Osteoblast (primary cell): ENCODE measurements around the gene PRKAB2. TPM values are rescaled to one million over a fixed set of nuclear protein-coding genes. Genes with fewer than 3 reads are reported as not detected.
"Not testable (repeated sequence)": the region's sequence is repeated elsewhere in the genome, so short reads cannot be mapped to it uniquely, and the experiment has no call there.

ENCODE experiments used
- DNase-seq: peaks from one replicate; pipeline ENCODE4 v3.0.0; 2011; ENCODE audit warnings: low spot score, mixed read lengths; ENCODE audit not compliant: insufficient read length; ENCODE audit errors: missing footprints
- H2AFZ ChIP-seq: 2 replicates; pipeline ENCODE4 v1.6.0; 2011; ENCODE audit warnings: mild to moderate bottlenecking, low read length
- H3K27ac ChIP-seq: 2 replicates; pipeline ENCODE4 v1.5.1; 2011; ENCODE audit warnings: mild to moderate bottlenecking, low read depth, low read length, moderate library complexity
- H3K27me3 ChIP-seq: 2 replicates; pipeline ENCODE4 v1.6.0; 2012; ENCODE audit warnings: mild to moderate bottlenecking, control low read depth, inconsistent platforms, low read length, moderate library complexity; ENCODE audit not compliant: insufficient read depth
- H3K36me3 ChIP-seq: 2 replicates; pipeline ENCODE4 v1.5.1; 2011; ENCODE audit warnings: mild to moderate bottlenecking, low read length, control low read depth, moderate library complexity; ENCODE audit not compliant: insufficient read depth
- H3K4me1 ChIP-seq: 2 replicates; pipeline ENCODE4 v1.5.1; 2011; ENCODE audit warnings: mild to moderate bottlenecking, low read length, control low read depth, moderate library complexity; ENCODE audit not compliant: insufficient read depth
- H3K4me2 ChIP-seq: 2 replicates; pipeline ENCODE4 v1.6.0; 2011; ENCODE audit warnings: mild to moderate bottlenecking, low read length; ENCODE audit not compliant: insufficient read depth
- H3K4me3 ChIP-seq: fragments of 200-600 bp; sonication (generic); 3 replicates; pipeline ENCODE4 v1.5.1; 2012; ENCODE audit warnings: mild to moderate bottlenecking, low read length, inconsistent platforms; ENCODE audit not compliant: insufficient read depth
- H3K79me2 ChIP-seq: 2 replicates; pipeline ENCODE4 v1.6.0; 2012; ENCODE audit warnings: mild to moderate bottlenecking, low read length, control low read depth, inconsistent platforms; ENCODE audit not compliant: insufficient read depth
- H3K9me3 ChIP-seq: 2 replicates; pipeline ENCODE4 v1.5.1; 2011; ENCODE audit warnings: low read depth, low read length, control low read depth
- H4K20me1 ChIP-seq: 2 replicates; pipeline ENCODE4 v1.6.0; 2012; ENCODE audit warnings: mild to moderate bottlenecking, low read length, control low read depth; ENCODE audit not compliant: insufficient read depth
- CTCF ChIP-seq: IDR thresholded peaks from 2 replicates; pipeline ENCODE4 v1.5.1; 2011; ENCODE audit warnings: mild to moderate bottlenecking, low read depth, low read length, moderate library complexity; ENCODE audit errors: extremely low read depth
- total RNA-seq: library from RNA; depleted of rRNA; stranded (reverse); fragments of >200 nt; gene quantifications from 2 replicates; pipeline ENCODE4 v1.2.3, GENCODE V29; 2012

PRKAB2 gene
- total RNA-seq, 1 donor: 22.8 TPM

- no peaks in the 10 kb centered on the region for H3K9me3 ChIP-seq
- H2AFZ ChIP-seq: no peak overlapping the region
- H3K79me2 ChIP-seq: no peaks in the 10 kb centered on the region
- H3K27ac ChIP-seq: no peak overlapping the region
- H3K27me3 ChIP-seq: peaks cover 13% of the 10 kb centered on the region
- H3K36me3 ChIP-seq: no peaks in the 10 kb centered on the region
- no peak overlapping the region for H3K4me2 ChIP-seq
- H4K20me1 ChIP-seq: no peaks in the 10 kb centered on the region
- no peak overlapping the region for H3K4me3 ChIP-seq
- DNase-seq: no peak
- no peaks in the 10 kb centered on the region for H3K4me1 ChIP-seq
- TF ChIP-seq CTCF: no peak
Measured at GRCh38 chr1:147109041-147109440, 63.2 kb downstream of the PRKAB2 start.

DNA sequence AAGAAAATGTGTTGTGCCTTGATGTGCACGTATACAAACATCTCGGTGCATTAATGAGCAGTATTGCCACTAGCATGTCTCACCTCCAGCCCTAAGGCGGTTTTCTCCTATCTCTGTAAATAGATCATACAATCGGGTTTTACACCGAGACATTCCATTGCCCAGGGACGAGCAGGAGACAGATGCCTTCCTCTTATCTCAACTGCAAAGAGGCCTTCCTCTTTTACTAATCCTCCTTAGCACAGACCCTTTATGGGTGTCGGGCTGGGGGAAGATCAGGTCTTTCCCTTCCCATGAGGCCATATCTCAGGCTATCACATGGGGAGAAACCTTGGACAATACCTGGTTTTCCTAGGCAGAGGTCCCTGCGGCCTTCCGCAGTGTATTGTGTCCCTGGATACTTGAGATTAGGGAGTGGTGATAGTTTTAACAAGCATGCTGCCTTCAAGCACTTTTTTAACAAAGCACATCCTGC, 65.8 kb downstream of the PRKAB2 start:
- H3K4me3 ChIP-seq, DNase-seq, H3K36me3 ChIP-seq, H3K9me3 ChIP-seq, H3K27ac ChIP-seq, H2AFZ ChIP-seq, H3K4me2 ChIP-seq, H3K4me1 ChIP-seq, H4K20me1 ChIP-seq, H3K79me2 ChIP-seq: not testable (repeated sequence)
- peaks cover 13% of the 10 kb centered on the region for H3K27me3 ChIP-seq

DNA sequence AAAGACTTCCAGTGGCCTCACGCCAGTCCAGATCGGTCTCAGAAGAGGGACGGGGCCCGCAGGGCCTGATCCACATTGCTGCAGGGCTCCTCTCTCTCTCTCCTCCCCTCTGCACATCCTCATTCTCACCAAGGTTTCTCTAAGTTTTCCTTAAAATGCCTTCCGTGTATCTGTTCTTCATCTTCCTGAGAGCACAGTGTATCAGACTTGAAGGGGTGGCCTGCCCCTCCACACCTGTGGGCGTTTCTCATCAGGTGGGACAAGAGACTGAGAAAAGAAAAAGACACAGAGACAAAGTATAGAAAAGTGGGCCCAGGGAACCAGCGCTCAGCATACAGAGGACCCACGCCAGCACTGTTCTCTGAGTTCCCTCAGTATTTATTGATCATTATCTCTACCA, 66.4 kb downstream of the PRKAB2 start:
- Histone ChIP-seq H4K20me1 (no peaks in the 10 kb centered on the region), H3K36me3 (no peaks in the 10 kb centered on the region), H2AFZ (no peak overlapping the region), H3K4me1 (no peaks in the 10 kb centered on the region), H3K27me3 (peaks cover 13% of the 10 kb centered on the region), H3K4me3 (no peak overlapping the region), H3K4me2 (no peak overlapping the region), H3K27ac (no peak overlapping the region), H3K9me3 (no peaks in the 10 kb centered on the region), H3K79me2 (no peaks in the 10 kb centered on the region)
- DNase-seq: no peak
- no peak for TF ChIP-seq CTCF

Other genes with a start within 250 kb of the PRKAB2 start
- gene NBPF12, start 234.1 kb downstream of the PRKAB2 start, total RNA-seq: 9.8 and 13.0 TPM in 2 replicates
- gene FMO5, start 52.9 kb upstream of the PRKAB2 start, total RNA-seq: 2.7 and 3.6 TPM in 2 replicates
- 25.6 and 27.5 TPM in 2 replicates for gene CHD1L, start 70.2 kb upstream of the PRKAB2 start, total RNA-seq